Stimulated activated CD8-positive, alpha-beta memory T cell treated with anti-CD3 and anti-CD28 coated beads, Interleukin-2, amount 100 ng/mL, for 48 hours (primary cell): ENCODE data around the gene BACH2.
A peak's percentile ranks its signal among the peaks of the same experiment; 100 is the strongest.
"Not testable (repeated sequence)": the region's sequence is repeated elsewhere in the genome, so short reads cannot be mapped to it uniquely, and the experiment has no call there.

Experiments
- DNase-seq, 2 donors: peaks; one replicate each; pipeline ENCODE4 v3.0.0-alpha.2; 2020; ENCODE audit warnings: low read depth in 2 of 2

The BACH2 gene

DNA sequence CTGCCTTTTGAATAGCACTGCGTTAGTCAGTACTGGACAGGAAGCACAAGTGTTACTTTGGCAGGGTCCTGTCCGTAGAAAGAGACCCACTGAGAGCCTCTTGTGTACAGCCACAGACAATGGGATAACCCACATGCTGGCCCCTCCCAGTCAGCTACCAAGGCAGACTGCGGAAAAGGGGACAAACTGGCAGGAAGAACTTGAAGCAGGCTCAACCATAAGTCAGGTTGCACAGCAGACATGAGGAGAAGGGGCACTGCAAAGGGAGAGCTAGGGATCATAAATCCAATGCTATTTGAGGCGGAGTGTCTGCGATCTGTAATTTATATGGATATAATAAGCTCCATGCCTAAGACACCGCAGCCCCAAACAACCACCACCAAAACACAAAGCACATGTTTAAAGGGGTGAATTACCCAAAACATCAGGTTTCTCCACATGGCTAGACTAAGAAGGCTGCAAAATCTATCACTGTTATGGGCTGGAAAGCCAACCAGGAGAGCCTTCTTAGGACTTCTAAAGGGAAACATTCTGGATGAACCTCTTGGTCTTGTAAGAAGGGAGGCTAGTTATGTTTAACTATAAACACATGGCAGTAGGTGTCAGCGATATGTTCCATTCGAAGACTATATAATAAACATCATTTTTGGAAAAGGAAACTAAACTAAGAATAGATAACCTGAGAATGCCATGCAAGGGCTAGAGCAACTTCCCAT lies 141.7 kb downstream of the BACH2 start:
- no peak for DNase-seq

DNA sequence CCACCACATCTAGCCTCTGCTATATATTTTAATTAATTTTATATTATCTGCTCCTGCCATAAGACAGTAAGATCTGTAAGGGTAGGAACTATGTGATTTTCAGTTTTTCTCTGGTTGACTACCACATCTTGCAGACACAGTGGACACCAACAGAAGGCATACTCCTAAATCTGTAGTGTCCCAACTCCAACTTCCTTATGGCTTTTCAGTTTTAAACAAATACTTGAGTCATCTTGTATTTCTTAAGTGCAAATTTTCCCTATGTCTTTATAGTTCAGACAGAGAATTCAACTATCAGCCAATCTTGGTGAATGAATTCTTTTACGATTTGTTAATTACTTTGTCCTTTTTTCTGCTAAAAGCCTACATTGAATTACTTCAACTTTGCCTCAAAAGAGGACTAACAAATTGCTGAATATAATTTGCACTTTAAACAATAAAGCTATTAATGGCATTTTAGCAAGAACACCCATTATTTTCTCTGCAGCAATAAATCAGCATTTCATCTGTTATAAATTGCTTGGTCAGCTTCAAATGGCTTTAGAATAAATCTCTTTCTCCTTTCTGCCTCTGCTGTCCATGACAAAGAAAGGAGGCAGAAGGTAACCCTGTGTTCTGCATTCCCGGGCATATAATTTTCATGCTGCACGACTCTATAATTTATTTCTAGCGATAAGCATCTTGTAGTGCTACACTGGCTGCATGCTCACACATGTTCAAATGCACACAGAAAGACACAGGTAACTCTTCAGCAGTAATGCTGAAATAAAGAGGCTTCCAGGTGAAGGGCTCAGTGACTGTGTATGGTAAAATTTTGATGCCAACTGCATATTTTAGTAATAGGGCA lies 144.8 kb downstream of the BACH2 start:
- no peak for DNase-seq

DNA sequence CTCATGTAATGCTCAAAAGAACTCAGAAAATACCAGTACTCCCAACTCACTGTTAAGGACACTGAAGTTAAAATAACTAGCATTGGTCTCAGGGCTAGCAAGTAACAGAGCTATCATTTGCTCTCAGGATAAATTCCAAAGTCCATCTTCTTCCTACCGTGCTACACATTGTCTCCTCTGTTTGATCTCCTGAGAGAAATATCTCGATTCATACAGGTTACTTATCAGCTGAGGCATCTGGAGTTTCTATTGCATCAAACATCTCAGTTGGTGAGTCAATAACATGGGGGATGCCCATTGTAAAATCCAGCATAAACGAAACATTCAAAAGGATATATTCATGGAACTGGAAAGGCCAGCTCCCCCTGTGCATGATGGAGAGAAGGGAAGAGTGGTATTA lies 147.4 kb downstream of the BACH2 start:
- no peak for DNase-seq

DNA sequence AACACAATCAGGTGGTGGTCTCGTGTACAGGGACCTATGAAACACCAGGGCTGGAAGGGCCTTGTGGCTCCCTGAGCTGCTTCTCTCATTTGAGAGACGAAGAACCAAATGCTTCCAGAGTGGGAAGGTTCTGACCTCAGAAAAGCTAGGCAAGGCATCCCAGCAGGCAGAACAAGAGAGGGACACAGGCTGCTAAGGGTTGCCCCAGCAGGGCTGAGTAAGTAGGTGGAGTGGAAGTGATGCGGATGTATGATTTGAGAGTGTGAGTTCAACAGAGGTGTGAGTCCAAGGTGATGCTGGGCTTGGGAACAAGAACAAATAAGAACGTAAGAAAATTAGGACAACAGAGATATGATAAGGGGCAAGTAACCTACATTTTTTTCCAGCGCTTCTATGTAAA lies 147.8 kb downstream of the BACH2 start:
- DNase-seq: no peak

GRCh38 chr6:90146921-90147649 lies 149.6 kb downstream of the BACH2 start:
- no peak for DNase-seq

DNA sequence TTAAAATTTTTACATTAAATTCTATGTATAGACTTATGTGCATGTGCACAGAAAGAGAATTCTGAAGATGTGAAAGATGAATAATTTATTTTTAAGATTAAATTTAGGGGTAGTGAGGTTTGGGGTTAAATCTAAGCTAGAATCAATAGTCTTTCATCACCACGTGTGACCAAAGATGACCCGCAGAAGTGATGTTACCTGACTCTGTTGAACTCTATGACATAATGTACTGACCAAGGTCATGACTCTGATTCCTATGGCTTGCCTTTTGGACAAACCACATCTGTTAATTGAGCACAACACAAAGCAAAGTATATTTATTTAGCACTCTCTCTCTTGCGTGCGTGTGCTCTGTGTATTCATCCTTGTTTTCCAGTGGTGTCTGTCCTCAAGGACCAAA lies 150.6 kb downstream of the BACH2 start:
- no peak for DNase-seq

DNA sequence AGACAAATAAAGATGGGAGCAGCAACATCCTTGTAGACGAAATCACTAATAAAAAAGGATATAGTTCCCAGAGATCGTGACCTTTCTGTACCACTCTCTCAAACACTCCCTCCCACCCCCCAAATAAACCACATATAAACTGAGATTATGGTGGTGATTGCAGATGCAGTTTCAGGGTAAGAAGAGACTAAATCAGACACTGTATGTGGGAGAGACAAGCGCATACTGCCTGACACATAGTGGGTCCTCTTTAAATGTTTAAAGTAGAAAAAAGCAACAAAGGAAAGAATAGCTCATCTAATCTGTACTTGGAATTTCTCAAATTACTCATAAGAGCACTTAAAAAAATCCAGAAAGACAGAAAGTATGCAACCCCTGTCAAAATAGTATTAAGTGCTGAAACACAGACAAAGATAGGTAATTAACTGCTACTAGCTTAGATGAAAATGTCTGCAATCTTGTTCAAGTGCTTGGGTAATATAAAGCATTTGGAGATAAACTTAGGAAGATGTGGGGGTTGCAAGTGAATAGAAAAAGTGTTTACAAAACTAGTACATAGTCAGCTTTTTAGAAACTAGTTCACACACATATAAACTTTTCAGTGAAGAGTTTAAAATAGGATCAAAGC lies 151.6 kb downstream of the BACH2 start:
- no peak for DNase-seq

GRCh38 chr6:90144396-90144795 lies 152.2 kb downstream of the BACH2 start:
- DNase-seq: peak; percentile 37 to 43

GRCh38 chr6:90140683-90141082 lies 156.0 kb downstream of the BACH2 start:
- no peak for DNase-seq

GRCh38 chr6:90139272-90139817 lies 157.3 kb downstream of the BACH2 start:
- DNase-seq: no peak

- no peak for DNase-seq
Observed at GRCh38 chr6:90136837-90137568, 159.6 kb downstream of the BACH2 start.

DNA sequence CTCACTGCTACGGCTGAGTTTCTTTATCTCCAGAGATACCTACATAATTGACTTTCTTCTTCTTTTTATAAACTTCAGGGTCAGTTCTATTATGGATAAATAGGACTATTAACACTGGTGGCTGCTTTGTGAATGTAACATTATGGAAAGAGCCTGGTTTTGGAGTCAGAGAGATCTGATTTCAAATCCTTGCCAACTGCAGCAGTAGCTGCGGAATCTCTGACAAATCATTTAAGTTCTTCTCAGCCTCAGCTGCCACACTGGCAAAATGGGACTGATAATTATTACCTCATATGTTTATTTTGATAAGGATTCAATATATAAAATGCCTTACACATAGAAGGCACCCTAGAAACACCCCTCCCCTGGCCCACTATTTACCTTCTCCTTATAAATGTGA lies 160.5 kb downstream of the BACH2 start:
- DNase-seq: no peak

- DNase-seq: no peak
Observed at GRCh38 chr6:90135667-90136066, 161.0 kb downstream of the BACH2 start.

DNA sequence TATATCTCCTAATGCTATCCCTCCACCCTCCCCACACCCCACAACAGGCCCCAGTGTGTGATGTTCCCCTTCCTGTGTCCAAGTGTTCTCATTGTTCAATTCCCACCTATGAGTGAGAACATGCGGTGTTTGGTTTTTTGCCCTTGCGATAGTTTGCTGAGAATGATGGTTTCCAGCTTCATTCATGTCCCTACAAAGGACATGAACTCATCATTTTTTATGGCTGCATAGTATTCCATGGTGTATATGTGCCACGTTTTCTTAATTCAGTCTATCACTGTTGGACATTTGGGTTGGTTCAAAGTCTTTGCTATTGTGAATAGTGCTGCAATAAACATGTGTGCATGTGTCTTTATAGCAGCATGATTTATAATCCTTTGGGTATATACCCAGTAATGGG lies 163.0 kb downstream of the BACH2 start:
- DNase-seq: not testable (repeated sequence)

DNA sequence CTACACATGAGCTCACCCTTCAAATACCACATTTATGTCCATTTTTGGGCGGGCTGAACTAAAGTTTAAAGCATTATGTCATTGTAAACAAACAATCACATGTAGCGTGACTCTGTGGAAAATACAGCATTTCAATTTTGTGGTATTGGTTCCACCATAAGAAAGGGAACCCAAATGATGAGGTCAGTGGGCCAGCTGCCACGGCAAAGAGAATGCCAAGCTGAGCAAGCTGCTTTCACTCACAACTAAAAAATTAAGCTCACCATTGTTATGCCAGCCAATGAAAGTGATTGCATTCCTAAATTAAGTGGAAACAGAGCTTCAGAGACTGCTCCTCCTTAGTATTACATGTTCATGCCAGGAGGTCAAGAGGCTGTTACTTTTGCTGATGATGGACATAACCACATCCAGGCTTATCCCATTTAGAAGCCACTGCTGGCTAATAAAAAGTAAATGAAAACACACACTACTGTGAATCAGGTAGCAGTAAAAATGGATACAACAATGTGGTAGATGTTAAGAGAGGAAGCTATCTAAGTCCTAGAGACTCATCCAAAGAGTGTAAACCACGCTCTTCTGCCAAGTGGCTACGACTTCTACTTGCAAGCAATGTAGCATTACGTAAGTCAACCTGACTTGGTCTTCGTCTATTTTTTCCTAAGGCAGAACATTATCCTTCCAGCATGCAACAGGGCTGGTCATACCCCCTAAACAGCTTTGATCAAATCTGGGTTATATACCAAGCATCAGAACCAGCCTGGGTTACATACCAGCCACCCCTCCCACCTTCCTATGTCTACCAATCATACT lies 164.8 kb downstream of the BACH2 start:
- no peak for DNase-seq

DNA sequence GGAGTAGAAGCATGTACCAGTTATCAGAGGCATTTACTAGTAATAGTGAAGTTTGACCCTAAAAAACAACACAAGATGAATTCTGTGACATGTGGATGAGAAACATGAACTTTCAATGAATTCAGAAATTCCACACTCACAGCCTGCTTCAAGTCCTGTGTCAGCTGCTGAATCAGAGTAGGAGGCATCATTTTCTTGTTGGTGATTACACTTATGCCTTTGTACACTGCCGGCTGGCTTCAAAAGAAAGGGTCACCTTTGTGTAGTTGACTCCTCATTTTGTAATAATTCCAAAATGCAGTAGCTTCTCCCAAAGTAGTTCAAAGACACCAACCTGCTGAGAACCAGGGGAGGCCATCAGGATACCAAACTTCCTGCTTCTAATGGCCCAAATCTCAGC lies 165.5 kb downstream of the BACH2 start:
- DNase-seq: no peak

GRCh38 chr6:90128687-90129086 lies 168.0 kb downstream of the BACH2 start:
- DNase-seq: not testable (repeated sequence)

DNA sequence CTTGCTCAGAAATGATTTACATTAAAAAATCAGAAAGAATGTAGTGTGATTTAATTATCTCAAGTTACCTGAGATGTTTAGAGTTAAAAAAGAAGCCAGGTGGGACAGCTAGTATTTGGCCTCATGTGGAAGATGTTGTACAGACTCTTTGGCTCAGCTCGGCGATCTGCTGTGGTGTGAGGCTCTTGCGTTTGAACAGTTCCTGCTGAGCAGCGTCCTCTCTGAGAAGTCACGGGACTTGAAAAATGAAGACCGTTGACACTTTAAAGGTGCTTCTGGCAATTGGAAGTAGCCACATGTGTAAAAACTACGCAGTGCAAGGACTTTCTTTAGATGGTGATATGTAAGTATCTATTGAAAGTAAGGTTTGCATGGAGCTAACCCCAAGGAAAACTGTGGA lies 169.0 kb downstream of the BACH2 start:
- DNase-seq: no peak

DNA sequence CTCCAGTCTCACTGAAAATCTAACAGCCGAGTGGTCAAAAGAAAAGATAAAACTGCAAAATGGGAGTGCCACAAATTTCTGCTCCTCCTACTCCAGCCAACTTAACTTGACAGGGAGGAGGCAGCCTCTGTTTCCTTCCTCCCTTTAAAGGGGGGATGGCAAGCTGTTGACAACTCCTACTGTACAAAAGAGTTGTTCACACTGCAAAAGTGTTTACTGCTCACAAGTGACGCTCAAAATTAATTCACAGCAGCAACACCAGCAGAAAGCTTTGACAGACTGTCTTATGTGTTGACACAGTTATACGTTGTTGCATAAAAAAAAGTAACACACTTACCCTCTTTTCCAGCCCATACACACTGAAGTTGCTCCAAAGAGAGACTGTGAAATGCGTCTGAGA lies 169.8 kb downstream of the BACH2 start:
- DNase-seq: no peak

DNA sequence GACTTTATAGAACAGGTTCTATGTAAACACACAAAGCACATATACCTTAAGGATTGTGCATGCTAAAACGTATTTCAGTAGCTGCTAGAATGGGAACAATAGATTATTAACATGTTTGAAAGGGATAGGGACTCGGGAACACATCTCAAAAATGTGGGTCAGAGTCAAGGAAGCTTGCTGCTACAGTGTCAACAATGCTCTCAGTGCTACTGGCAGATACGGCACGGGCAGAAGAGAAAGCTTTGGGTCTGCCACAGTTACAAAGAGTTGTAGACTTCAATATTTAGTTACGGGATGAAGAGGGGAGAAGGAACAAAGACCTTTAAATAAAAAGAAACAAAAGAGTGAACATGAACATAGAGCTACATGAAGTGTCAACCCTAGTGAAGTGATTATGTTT lies 170.5 kb downstream of the BACH2 start:
- no peak for DNase-seq
